Measurements from ENCODE around the gene HDAC9. TPM values are rescaled to one million over a fixed set of nuclear protein-coding genes. Genes with fewer than 3 reads are reported as not detected.
A peak's percentile ranks its signal among the peaks of the same experiment; 100 is the strongest.

HDAC9 gene
- total and polyA plus RNA-seq, 2 donors (not counting 1 experiment from before 2014, with no cell fraction given) = 2.9 to 7.9 TPM

DNA sequence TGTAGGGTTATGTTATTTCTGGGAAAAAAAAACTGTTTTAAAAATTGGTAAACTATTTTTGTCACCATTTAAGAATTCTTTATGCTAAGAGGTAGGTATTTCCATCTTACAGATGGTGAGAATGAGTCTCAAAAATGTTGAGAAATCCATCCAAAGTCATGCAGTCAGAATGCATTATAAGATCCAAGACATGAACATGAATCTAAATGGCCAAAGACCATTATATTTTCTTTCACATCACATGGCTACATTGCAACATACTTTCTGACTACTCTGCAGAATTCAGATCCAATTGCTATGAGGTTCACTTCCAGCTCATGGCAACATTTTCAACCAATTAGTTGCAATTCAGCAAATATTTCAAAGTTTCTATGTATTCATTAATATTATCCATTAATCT is 440.7 kb downstream of the HDAC9 start:
- Histone ChIP-seq H3K9me3 (ENCODE audit: control insufficient read depth, insufficient read depth, low read depth, low read length) (no peaks in the 10 kb centered on the region), H3K36me3 (ENCODE audit: control insufficient read depth, insufficient read depth, low read length) (no peaks in the 10 kb centered on the region), H3K79me2 (ENCODE audit: control insufficient read depth, insufficient read depth, low read length) (no peaks in the 10 kb centered on the region), H3K4me1 (ENCODE audit: control insufficient read depth, extremely low read depth, insufficient read depth, low read length) (no peaks in the 10 kb centered on the region), H3K4me3 (replicated peaks in 1 of 4; ENCODE audit: control extremely low read depth in 1 of 4, insufficient read depth in 1 of 4, low read depth in 3 of 4, low read length in 4 of 4) (no peak overlapping the region), H4K20me1 (ENCODE audit: control insufficient read depth, extremely low read depth, insufficient read depth, low read length) (no peaks in the 10 kb centered on the region), H3K27me3 (ENCODE audit: control insufficient read depth, insufficient read depth, low read length) (no peaks in the 10 kb centered on the region), H3K27ac (ENCODE audit: insufficient read depth, low read length) (no peak overlapping the region), H3K4me2 (ENCODE audit: extremely low read depth, insufficient read depth, low read length) (no peak overlapping the region), H2AFZ (ENCODE audit: low read length) (no peak overlapping the region), H3K9ac (ENCODE audit: insufficient read depth, low read length) (no peak overlapping the region)
- peak in 1 of 2 donors; percentile 59 for DNase-seq (ENCODE audit: low read depth in 2 of 2)
- no peak for TF ChIP-seq CTCF (conservative IDR thresholded peaks at IDR 0.05 in 1 of 2, IDR thresholded peaks at IDR 0.05 in 1 of 2; ENCODE audit: low read depth in 1 of 2, low read length in 2 of 2)
- TF ChIP-seq EZH2 (IDR thresholded peaks at IDR 0.05; ENCODE audit: low read length, missing control alignments) = no peak

DNA sequence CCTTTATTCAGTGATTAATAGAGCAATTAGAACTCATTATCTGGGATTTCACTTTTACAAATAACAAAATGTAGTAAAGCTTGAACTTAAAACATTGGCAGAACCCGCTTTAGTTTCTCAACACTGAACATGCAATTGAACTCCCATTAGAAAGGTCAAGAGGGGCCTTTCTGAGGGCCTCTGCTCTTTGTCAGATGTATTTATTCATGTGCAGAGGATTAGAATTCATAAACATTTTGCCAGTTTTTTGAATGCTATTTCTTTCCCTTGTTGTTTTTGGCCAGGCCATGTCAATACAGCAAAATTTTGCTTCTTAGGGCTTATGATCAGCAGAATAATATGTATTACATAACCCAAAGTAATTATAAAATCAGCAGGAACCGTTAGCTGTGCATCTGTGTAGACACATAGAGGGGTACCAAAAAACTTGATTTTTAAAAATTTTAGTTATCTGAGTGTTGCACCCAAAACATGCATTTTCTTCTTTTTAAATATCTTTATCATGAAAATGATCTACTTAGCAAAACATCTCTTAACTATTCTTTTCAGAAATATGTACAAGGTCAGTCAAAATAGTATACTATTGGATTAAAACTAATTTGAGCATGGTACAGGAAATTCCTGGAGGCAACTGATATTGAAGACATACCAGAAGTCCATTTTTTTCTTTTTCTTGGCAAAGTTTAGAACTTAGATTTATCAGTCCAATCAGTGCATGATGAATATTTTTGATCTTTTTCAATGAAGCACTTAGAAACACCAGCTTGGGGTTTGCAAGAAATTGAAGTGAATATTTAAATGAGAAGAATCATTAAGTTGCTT is 444.4 kb downstream of the HDAC9 start:
- no peaks in the 10 kb centered on the region for H4K20me1 ChIP-seq (ENCODE audit: control insufficient read depth, extremely low read depth, insufficient read depth, low read length)
- TF ChIP-seq EZH2 (IDR thresholded peaks at IDR 0.05; ENCODE audit: low read length, missing control alignments) (no peak), CTCF (conservative IDR thresholded peaks at IDR 0.05 in 1 of 2, IDR thresholded peaks at IDR 0.05 in 1 of 2; ENCODE audit: low read depth in 1 of 2, low read length in 2 of 2) (no peak)
- no peak overlapping the region for H2AFZ ChIP-seq (ENCODE audit: low read length)
- peak; percentile 20 to 66 for DNase-seq (ENCODE audit: low read depth in 2 of 2)
- H3K4me1 ChIP-seq (ENCODE audit: control insufficient read depth, extremely low read depth, insufficient read depth, low read length) = no peaks in the 10 kb centered on the region
- no peak overlapping the region for H3K27ac ChIP-seq (ENCODE audit: insufficient read depth, low read length)
- H3K79me2 ChIP-seq (ENCODE audit: control insufficient read depth, insufficient read depth, low read length) = no peaks in the 10 kb centered on the region
- no peak overlapping the region for H3K4me2 ChIP-seq (ENCODE audit: extremely low read depth, insufficient read depth, low read length)
- H3K4me3 ChIP-seq (replicated peaks in 1 of 4; ENCODE audit: control extremely low read depth in 1 of 4, insufficient read depth in 1 of 4, low read depth in 3 of 4, low read length in 4 of 4) = no peak overlapping the region
- no peak overlapping the region for H3K9ac ChIP-seq (ENCODE audit: insufficient read depth, low read length)
- H3K36me3 ChIP-seq (ENCODE audit: control insufficient read depth, insufficient read depth, low read length) = no peaks in the 10 kb centered on the region
- no peaks in the 10 kb centered on the region for H3K9me3 ChIP-seq (ENCODE audit: control insufficient read depth, insufficient read depth, low read depth, low read length)
- no peaks in the 10 kb centered on the region for H3K27me3 ChIP-seq (ENCODE audit: control insufficient read depth, insufficient read depth, low read length)

DNA sequence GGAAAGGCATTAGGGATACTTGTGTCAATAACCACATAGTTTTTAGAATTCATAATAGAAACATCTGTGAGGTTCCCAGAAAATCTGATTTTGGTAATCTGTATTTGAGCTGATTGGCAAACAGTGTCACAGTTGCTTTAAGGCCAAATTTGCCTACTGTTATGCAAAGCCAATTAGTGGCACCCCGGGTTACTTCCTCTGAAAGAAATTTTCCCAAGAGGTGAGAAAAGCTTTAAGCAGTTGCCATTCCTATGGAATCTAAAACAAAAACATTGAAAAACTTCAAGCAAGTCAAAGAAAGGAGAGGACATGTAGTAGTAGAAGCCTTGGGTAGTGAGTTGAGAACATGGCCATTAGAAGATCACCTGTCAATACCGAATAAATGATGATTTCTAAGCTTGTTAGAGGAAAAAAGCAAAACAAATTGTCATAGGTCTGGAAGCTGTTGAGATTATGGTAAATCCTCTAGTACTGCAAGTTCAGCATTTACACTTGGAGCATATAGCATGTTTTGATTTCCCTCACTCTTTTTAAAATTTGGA is 445.1 kb downstream of the HDAC9 start:
- H3K4me2 ChIP-seq (ENCODE audit: extremely low read depth, insufficient read depth, low read length) = no peak overlapping the region
- H3K36me3 ChIP-seq (ENCODE audit: control insufficient read depth, insufficient read depth, low read length) = no peaks in the 10 kb centered on the region
- no peak overlapping the region for H3K4me3 ChIP-seq (replicated peaks in 1 of 4; ENCODE audit: control extremely low read depth in 1 of 4, insufficient read depth in 1 of 4, low read depth in 3 of 4, low read length in 4 of 4)
- no peak for DNase-seq (ENCODE audit: low read depth in 2 of 2)
- TF ChIP-seq CTCF (conservative IDR thresholded peaks at IDR 0.05 in 1 of 2, IDR thresholded peaks at IDR 0.05 in 1 of 2; ENCODE audit: low read depth in 1 of 2, low read length in 2 of 2) (no peak), EZH2 (IDR thresholded peaks at IDR 0.05; ENCODE audit: low read length, missing control alignments) (no peak)
- no peaks in the 10 kb centered on the region for H3K27me3 ChIP-seq (ENCODE audit: control insufficient read depth, insufficient read depth, low read length)
- H3K9ac ChIP-seq (ENCODE audit: insufficient read depth, low read length) = no peak overlapping the region
- no peaks in the 10 kb centered on the region for H3K79me2 ChIP-seq (ENCODE audit: control insufficient read depth, insufficient read depth, low read length)
- H4K20me1 ChIP-seq (ENCODE audit: control insufficient read depth, extremely low read depth, insufficient read depth, low read length) = no peaks in the 10 kb centered on the region
- H2AFZ ChIP-seq (ENCODE audit: low read length) = no peak overlapping the region
- H3K4me1 ChIP-seq (ENCODE audit: control insufficient read depth, extremely low read depth, insufficient read depth, low read length) = no peaks in the 10 kb centered on the region
- no peaks in the 10 kb centered on the region for H3K9me3 ChIP-seq (ENCODE audit: control insufficient read depth, insufficient read depth, low read depth, low read length)
- H3K27ac ChIP-seq (ENCODE audit: insufficient read depth, low read length) = no peak overlapping the region

Measured in fibroblast of lung (primary cell).